ENCODE measurements around the gene IFITM2.
"Not testable (repeated sequence)": the region's sequence is repeated elsewhere in the genome, so short reads cannot be mapped to it uniquely, and the experiment has no call there.

The IFITM2 gene

DNA sequence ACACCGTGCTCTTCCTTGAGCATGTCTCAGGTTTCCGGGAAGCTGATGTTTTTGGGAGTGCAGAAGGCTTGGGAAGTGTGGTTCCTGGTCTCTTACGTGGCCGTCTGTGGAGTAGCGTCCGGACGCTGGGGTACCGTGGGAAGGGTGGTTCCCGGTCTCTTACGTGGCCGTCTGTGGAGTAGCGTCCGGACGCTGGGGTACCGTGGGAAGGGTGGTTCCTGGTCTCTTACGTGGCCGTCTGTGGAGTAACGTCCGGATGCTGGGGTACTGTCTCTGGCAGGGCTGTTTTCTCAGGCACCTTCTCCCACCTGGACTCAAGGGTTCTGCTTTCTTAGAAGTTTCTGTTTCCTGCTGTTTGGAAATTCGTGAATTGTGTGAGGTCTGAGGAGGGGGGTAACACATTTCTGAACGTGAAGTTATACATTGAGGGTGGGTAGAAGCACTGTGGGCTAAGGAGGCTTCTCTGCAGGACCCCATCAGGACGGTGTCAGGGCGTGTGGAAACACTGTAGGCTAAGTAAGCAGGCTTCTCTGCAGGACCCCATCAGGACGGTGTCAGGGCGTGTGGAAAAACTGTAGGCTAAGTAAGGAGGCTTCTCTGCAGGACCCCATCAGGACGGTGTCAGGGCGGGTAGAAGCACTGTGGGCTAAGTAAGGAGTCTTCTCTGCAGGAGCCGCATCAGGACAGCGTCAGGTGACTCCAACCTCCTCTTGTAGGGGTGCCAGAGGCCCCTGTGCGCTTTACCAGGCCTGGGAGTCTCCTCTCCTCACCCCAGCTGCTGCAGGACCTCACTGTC, 18.4 kb downstream of the IFITM2 start:
- no peak for DNase-seq (ENCODE audit: low read depth in 2 of 2)

DNA sequence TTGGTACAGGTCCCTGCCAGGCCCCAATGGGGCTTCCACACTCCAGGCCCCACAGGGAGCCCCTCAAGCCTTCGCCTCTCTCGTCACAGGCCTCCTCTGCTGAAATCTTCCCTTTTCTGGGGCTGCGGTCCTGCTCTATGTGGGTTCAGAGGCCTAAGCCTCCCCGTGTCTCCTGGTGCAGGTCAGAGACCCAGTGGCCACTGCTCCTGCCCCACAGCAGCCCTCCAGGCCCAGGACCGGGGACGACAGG, 18.9 kb downstream of the IFITM2 start:
- no peak for DNase-seq (ENCODE audit: low read depth in 2 of 2)

DNA sequence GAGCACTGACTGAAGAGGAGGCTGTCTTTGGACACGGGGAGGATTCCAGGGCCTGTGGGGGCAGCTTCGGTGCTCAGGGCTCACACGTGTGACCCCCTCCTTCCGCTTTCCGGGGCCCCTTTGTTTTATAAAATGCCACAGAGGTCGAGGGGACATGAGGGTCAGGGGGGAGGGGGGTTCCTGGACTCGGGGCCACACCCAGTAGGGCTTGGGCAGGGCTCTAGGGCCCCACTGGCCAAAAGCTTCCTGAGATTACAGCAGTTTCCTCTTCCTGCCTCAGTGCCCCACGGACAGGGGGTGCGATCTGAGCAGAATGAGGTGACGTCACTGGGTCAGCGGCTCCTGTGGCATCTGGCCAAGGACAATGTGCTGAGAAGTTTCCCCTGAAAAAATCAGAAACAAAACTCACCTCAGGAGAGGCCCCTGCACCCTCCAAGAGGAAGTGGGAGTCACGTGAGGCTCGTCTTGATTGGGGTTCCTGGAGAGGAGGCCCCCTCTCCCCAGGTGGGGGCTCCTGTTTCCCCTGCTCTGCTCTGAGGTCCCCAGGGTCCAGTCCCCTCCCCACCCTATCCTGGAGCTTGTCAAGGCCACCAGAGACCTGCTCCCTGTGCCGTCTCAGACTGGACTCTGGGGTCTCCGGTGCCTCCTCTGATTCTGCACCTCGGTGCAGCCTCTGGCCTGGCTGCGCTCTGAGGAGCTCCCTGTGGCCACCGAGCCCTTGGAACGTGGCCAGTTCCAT, 19.4 kb downstream of the IFITM2 start:
- no peak for DNase-seq (ENCODE audit: low read depth in 2 of 2)

DNA sequence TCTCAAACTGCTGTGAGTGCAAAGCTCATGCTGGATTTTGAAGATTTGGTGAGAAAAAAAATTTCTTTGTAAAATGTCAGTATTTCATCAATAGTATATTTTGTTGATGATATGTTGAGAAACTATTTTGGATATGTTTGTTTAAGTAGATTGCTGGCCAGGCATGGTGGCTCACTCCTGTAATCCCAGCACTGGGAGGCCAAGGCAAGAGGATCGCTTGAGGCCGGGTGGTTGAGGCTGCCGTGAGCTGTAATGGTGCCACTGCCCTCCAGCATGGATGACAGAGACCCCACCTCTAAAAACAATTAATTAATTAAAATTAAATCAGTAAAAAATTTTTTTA, 19.9 kb downstream of the IFITM2 start:
- DNase-seq (ENCODE audit: low read depth in 2 of 2), result no peak

DNA sequence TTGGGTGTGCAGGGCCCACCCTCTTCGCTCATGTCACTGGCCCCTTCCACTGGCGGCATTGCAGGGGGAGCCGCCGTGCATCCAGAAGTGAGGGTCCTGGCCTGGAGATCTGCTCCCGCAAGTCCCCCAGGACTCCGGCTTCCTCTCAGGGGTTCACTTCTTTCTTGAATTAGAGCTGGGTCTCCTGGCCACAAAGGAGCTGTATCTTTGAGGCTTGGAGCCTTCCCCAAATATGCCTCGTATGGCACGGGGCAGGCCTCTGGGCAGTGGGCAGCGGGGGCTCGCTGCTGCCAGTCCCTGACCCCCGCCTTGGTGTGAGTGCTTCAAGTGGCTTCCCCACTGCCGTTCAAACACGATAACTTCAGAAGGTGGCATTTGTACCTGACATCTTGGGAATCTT, 20.4 kb downstream of the IFITM2 start:
- DNase-seq (ENCODE audit: low read depth in 2 of 2), result no peak

DNA sequence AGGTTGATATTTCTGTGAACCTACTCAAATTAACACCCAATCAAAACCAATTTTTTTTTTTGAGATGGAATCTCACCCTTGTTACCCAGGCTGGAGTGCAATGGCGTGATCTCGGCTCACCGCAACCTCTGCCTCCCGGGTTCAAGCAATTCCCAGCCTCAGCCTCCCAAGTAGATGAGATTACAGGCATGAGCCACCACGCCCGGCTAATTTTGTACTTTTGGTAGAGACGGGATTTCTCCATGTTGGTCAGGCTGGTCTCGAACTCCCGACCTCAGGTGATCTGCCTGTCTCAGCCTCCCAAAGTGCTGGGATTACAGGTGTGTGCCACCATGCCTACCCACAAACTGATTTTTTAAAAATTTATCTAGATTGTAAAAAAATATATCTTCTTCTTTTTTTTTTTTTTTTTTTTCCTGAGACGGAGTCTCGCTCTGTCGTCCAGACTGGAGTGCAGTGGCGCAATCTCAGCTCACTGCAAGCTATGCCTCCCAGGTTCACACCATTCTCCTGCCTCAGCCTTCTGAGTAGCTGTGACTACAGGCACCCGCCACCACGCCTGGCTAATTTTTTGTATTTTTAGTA, 21.0 kb downstream of the IFITM2 start:
- DNase-seq (ENCODE audit: low read depth in 2 of 2), result not testable (repeated sequence)

DNA sequence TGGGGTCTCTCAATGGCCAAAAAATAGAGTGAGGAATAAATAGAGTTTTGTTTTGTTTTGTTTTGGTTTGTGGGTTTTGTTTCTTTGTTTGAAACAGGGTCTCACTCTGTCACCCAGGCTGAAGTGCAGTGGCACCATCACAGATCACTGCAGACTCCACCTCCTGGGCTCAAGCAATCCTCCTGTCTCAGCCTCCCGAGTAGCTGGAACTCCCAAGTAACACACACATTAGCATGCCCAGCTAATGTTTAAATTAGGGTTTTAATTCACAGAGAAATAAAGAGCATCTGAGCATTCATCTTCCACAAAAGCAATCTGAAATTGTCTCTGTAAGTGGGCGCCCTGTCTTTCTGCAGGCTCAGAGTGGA, 22.3 kb downstream of the IFITM2 start:
- DNase-seq (ENCODE audit: low read depth in 2 of 2), result no peak

DNA sequence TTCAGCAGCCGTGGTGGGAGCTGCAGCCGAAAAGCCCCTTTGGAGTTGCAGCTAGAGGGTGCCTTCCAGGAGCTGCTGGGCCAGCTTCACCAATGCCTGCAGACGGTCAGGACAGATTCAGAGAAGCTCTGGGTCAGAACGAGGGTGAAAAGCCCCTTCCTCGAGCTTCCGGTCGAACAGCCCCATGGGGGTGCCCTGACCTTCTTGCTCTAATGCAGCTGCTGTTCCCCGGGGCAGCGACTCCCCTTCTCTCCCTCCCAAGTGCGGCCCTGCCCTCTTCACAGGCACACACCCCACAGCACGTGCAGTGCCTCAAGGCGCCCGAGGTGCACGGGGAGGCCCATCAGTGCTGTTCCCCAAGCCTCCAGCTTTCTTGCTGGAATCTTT, 22.7 kb downstream of the IFITM2 start:
- no peak for DNase-seq (ENCODE audit: low read depth in 2 of 2)

DNA sequence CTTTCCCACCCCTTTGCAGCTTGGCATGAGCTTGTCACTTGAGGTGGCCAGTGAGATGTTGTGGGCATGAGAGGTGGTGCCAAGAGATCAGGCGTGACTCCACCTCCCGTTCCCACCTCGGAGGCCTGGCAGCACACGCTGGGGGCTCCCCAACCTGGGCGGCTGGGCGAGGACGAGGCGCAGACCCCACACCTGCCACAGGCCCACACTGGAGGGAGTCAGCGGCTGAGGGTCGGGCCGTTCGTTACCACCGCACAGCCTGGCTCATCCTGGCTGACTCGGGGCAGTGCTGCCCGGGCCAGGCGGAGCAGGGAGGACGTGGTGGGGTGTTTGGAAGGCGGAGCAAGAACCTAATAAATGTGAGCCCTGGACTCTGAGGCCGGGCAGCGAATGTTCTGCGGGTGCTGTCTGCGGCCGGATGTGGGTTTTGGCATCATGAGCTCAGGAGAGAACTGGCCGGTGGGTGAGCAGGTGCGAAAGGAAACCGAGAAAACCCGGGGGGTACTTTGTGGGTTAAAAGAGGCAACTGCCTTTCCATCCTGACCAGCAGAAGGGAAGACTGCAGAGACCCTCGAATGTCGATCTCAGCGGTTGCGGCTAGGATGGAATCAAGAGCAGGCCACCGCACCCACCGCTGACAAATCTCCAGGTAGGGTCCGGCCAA, 23.2 kb downstream of the IFITM2 start:
- no peak for DNase-seq (ENCODE audit: low read depth in 2 of 2)

DNA sequence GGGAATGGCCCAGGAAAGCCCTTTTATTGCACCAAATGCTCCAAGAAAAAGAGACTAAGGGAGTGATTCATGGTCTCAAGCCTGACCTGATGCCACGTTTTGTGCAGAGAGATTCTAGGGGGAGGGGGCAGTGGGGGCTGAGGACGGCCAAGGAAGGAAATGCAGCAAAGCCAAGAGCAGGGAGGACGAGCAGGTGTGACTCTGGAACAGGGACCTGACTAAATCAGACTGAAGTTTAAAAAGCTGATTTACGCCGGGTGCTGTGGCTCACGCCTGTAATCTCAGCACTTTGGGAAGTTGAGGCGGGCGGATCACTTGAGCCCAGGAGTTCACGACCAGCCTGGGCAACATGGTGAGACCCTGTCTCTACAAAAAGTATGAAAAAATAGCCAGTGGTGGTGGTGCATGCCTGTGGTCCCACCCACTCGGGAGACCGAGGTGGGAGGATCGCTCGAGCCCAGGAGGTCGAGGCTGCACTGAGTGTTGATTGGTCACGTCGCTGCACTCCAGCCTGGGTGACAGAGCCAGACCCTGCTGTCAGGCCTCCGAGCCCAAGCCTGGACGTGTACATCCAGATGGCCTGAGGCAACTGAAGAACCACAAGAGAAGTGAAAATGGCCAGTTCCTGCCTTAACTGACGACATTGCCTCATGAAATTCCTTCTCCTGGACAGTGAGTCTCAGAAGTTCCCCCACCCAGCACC, 23.9 kb downstream of the IFITM2 start:
- DNase-seq (ENCODE audit: low read depth in 2 of 2), result no peak

DNA sequence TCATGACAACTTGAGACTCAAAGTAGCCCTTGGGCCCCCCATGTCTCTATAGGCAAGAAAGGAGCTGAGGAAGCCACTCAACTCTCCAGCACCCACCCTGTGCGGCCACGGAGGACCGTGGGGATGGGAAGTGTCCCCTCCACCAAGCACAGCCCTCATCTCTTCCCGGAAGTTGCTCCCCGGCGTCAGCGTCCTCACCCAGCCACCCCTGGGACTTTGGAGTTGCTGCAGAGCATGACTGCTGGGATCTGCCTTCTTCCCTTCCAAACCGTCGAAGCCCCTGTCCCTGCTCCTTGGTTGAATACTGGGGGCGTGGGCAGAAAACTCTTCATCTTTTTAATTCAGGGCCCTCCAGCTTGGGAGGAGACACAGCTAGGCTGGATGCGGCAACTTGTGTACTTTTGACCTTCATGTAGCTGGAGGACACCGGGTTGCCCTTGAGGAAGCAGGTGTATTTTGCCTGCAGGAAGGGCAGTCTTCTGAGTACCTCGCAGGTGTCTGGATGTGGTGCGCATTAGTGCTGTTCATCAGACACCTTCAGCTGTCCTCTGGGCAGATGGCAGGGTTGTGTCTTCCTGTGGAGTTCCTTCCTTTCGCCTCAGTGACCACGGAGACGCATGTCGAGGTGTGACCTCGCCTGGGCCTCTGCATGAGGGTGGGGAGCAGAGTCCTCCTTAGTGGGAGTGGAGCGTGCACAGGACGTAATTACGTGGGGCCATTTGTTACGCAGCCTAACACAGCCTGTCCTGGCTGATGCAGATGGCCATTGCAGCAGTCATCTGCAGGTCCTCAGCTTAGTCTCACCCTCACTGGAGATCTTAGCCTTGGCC, 25.2 kb downstream of the IFITM2 start:
- DNase-seq (ENCODE audit: low read depth in 2 of 2), result no peak

DNA sequence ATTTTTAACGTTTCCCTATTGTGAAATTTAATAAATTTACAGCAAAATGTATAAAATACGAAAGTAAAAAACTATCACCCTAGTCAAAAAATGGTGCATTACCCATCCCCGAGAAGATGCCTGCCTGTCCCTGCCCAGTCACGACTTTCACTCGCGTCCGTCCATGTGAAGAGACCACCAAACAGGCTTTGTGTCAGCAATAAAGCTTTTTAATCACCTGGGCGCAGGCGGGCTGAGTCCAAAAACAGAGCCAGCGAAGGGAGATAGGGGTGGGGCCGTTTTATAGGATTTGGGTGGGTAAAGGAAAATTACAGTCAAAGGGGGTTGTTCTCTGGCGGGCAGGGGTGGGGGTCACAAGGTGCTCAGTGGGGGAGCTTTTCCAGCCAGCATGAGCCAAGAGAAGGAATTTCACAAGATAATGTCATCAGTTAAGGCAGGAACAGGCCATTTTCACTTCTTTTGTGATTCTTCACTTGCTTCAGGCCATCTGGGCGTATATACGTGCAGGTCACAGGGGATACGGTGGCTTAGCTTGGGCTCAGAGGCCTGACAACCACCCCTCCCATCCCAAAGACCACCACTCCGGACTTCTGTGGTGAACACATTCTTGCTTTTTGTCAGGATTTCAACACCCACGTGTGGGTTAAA, 26.1 kb downstream of the IFITM2 start:
- not testable (repeated sequence) for DNase-seq (ENCODE audit: low read depth in 2 of 2)

DNA sequence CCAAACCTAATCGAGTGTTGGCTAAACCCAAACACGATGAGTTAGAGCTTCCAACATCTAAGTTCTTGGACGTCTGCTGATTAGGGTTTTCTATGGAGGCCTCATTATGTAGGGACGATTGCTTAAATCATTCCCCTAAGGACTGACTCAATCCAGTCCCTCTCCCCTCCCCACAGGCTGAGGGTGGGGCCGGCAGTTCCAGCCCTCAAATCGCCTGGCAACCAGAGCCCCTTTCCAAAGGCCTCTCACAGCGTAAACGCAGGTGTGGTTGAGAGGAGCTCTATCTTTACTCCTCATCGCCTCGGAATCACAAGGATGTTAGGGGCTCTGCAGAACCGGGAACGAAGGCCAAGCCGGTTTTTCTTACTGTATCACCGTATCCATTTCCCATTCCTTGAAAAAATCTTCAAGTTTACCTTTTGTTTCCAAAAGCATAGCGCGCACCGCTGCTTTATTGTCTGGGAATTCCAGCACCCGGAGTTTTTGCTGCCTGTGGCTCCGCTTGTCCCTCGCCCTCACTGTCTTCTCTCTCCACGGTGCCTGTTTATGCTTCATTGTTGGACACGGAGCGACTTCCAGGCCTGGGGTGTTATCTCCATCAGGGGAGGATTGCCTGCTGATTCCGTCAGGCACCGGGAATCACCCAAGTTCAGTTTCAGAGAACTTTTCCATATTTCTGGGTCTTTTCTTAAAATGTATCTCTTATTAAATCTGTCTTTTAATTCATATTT, 26.8 kb downstream of the IFITM2 start:
- DNase-seq (ENCODE audit: low read depth in 2 of 2), result no peak

DNA sequence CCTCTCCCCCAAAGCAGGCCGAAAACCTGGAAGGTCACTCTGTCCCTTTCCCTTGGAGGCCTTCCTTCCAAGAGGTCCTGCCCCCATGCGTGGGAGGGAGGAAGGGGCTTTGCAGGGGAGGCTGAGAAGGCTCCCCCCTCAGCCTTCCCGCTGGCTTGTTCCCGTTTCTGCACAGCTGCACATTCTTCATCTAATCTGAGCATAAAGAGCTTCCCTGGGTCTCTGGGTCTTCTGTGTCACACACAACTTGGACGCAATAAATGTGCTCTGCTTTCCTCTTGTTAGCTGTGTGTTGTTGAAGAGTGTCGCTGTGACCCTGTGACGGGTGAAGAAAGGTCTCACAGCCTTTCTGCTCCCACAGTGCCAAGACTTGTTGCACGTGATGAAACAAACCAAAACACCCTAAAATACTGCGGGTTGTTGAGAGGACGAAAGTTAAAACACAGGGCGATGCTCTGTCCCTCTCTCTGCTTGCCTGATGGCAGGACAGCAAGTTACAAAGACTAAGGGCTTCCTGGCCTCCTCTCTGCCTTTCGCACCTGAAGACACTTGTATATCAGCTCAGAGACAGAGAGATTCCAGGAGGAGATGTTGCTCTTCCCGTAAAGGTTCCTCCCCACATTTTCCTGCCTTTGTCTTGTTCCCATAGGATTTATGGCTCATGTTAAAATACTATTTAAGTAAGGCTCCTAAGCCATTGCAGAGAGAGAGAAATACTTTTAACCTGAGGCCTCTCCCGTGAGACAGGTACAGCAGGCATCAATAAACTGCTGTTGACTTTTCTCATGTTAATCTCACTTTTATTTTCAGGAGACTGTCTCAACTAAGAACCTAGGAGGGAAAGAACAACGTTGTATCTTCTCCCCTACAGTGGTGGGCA, 28.4 kb downstream of the IFITM2 start:
- DNase-seq (ENCODE audit: low read depth in 2 of 2), result no peak

DNA sequence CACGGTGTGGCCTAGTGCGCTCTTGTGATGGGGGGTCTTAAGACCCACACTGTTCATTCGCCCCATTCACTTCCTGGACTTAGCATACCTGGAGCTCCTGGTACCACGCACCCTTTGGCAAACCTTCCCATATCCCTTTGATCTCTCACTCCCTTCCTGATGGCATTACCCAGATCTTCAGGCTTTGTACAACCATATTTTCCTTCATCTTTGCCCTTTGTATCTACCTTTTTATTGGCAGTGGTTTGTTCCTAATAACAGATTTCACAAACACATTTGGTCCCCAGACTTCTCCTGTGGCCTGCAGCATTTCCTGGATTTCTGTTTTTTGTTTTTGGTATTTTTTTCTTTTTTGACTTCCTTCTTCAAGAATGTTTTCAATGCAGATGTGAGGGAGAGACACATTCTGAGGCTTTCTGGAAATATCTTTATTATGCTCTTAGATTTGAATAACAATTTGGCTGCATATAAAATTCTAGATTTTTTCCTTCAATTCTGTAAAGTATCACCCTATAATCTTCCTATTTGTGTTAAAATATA, 29.1 kb downstream of the IFITM2 start:
- DNase-seq (ENCODE audit: low read depth in 2 of 2), result no peak

DNA sequence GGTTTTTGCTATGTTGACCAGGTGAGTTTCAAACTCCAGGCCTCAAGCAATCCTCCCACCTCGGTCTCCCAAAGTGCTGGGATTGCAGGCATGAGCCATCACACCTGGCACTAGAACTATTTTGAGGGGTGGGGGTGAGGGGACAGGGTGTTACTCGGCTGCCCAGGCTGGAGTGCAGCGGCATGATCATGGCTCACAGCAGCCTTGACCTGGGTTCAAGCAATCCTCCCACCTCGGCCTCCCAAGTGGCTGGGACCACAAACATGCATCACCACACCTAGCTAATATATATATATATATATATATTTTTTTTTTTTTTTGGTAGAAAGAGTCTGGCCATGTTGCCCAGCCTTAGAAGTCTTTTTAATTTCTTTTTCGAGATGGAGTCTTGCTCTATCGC, 30.1 kb downstream of the IFITM2 start:
- no peak for DNase-seq (ENCODE audit: low read depth in 2 of 2)

DNA sequence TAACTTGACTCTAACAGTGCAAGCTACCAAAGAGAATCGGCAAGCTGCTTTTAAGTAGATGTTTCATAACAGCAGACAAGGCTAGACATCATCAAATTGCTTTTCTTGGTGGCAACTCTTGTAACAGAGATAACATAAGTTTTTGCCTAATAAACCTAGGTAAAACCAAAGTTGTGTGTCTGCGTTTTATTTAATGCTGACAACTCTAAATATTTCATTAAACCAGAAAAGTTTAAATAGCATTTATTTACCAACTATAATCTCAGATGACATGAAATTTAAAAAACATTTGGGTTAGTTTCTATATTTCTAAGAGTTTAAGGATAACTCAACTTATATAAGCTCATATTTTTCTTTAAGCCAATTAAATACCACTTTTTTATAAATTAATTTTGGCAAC, 32.3 kb downstream of the IFITM2 start:
- DNase-seq (ENCODE audit: low read depth in 2 of 2), result no peak

DNA sequence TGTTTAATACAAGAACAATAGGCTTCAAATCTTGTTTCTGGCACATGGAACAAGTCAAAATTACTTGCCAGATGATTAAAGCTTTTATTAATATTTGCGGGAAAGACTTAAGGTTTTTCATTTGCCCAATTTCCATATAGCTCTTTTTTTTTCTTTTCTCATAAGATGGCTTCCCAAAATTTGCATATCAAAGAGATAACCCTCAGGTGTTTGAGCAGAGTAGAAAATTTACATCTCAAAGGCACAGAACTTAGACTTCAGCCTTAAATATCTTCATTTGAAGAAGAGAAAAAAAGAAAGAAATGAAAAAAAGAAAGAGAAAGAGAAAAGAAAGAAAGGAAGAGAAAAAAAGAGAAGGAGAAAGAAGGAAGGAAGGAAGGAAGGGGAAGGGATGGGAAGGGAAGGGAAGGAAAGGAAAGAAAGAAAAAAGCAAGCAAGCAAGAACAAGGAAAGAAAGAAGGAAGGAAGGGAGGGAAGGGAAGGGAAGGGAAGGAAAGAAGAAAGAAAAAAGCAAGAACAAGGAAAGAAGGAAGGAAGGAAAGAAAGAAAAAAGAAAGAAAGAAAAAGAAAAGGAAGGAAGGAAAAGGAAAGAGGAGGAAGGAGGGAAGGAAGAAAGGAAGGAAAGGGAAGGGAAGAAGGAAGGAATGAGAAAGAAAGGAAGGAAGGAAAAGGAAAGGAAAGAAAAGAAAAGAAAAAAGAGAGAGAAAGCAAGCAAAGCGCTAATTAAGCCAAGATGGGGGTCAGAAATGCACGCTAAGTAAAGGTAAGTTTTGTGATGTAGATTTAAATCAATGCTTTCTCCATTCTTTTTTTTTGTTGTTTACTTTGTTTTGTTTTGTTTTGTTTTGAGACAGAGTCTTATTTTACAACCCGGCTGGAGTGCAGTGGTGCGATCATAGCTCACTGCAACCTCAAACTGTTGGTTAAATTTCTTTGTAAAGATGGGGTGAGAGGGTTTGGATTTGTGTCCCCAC, 33.2 kb downstream of the IFITM2 start:
- DNase-seq (ENCODE audit: low read depth in 2 of 2), result no peak
